NCI-H2227 (cell line): ENCODE data around the gene STK26.
"Not testable (repeated sequence)": the region's sequence is repeated elsewhere in the genome, so short reads cannot be mapped to it uniquely, and the experiment has no call there.

Experiments used
- DNase-seq: peaks from one replicate; lab custom pipeline; 2025; ENCODE audit not compliant: unreplicated experiment; lab: John Stamatoyannopoulos, UW

The STK26 gene

DNA sequence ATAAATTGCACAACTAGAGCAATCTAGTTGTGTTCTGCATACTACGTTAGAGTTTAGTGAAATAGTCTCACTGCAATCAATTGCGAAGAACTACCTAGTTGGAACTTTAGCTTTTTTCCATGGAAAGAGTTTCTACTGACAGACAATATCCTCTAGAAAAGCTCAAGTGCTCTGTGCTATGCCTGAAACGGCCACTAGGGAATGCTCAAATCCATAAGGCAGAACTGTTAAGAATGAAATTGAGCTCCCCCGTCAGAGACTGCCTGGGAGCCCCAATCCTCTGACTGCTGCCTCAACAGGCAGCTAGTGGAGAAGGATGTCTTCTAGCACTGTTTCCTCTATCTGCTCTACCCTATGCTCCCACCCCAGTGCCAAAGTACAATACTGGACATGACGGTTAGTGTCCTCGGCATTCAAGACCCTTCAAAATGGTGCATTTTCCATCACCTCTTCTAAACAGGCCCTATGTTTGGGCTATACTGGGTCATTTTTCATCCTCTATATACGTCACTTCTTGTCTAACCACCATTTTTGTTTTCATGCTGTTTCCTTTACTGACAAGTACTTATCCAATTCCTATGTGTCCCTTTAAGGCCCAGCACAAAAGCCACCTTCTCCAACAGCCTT, 69.5 kb downstream of the STK26 start:
- DNase-seq, result peak; percentile 76

DNA sequence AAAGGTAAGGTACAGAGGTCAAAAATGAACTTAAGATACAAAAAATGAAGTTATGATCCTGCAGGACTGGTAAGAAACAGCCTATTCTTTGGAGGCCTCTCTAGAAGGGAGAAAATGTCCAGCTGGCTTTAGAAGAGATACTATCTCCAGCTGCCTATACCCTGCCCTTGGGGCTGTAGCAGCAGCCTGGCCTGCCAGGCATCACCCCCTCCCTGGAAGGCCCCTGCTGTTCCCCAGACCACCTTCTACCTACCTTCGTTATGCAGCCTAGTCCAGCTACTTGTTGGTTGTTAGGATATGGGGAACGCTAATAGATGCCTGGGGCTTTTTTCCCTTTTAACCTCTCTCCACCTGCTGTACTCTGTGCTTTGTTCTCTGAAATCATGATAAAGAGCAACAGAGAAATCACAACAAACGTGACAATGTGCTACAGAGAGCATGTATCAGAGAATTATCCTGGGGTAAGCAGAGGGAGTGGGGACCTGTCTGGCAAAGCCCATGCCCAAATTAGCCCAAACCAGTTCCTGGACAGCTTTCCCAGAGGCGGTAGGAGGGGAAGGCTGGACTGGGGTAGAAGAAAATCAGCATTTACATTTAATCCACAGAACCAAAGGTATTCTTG, 70.2 kb downstream of the STK26 start:
- DNase-seq, result no peak

DNA sequence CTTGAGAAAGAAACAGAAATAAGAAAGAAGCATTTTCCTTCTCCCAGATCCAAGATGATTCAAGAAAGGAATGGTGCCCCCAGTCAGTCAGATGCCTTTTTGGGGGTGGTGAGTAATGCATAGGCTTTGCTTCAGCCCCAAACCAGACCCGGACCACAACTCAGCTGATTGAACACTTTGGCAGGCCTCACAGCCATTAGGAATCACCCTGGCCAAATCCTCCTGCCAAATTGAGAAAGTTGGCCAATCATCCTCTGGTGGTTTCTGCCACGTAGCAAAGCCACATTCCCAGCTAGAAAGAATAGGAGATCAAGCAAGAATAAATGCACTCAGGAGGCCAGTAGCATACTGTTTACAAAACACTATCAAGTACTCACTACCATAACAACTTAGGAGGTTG, 71.1 kb downstream of the STK26 start:
- no peak for DNase-seq

DNA sequence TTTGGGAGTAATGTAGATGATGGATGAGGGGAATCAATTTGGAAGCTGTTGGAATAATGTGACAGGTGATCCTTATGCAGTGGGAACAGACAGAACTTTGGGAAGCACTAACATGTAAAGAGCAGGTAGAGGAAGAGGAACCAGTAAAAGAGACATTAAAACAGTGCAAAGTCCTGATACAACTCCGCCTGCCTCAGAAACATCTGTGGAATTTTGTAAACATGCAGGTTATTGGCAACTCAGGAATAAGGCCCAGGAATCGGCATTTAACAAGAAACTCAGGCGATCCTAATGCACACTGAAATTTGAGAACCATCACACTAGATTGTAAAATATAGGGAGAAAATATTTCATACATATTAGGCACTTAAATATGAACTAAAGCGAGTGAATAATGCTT, 75.6 kb downstream of the STK26 start:
- not testable (repeated sequence) for DNase-seq

GRCh38 chrX:132101206-132101605, 78.1 kb downstream of the STK26 start:
- no peak for DNase-seq

DNA sequence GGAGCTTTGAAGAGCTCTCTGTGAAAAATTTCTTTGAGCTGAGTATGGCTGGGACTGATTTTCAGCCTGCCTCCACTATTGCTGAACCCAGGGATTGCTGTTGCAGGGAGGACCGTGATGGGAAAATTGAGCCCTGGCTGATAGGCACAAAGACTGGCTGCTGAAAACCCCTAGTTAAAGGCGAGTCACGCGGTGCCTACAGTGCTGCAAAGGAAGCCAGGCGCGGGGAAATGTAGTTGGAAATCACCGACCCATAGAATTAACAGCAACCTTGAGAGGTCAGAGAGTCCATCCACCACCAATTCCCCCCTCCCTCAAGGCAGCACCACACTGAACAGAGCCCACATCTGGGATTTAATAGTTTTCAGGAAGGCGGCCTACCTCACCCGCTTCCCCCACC, 78.7 kb downstream of the STK26 start:
- peak; percentile 17 for DNase-seq

- no peak for DNase-seq
Measured at GRCh38 chrX:132107291-132107690, 84.2 kb downstream of the STK26 start.

DNA sequence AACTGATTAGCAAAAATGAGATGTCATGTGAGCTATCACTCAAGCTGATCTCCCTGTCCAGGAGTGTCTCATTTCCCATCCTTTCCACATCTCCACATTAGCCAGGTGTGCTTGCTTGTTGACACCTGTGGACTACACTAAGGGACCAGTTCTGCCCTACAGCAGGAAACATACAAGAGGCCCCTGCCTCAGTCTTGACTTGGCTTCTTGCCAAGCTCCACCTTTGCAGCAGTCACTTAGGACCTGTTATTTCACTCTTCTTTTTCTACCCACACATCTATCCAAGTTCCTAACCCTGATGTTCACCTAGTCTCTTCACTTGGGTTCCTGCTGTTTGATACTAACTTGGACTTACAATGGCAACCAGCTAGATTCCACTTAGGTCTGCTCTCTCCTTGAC, 91.5 kb downstream of the STK26 start:
- no peak for DNase-seq

- no peak for DNase-seq
Measured at GRCh38 chrX:132115792-132116191, 92.7 kb downstream of the STK26 start.

GRCh38 chrX:132118358-132118757, 95.3 kb downstream of the STK26 start:
- DNase-seq, result no peak

GRCh38 chrX:132119283-132119682, 96.2 kb downstream of the STK26 start:
- no peak for DNase-seq

DNA sequence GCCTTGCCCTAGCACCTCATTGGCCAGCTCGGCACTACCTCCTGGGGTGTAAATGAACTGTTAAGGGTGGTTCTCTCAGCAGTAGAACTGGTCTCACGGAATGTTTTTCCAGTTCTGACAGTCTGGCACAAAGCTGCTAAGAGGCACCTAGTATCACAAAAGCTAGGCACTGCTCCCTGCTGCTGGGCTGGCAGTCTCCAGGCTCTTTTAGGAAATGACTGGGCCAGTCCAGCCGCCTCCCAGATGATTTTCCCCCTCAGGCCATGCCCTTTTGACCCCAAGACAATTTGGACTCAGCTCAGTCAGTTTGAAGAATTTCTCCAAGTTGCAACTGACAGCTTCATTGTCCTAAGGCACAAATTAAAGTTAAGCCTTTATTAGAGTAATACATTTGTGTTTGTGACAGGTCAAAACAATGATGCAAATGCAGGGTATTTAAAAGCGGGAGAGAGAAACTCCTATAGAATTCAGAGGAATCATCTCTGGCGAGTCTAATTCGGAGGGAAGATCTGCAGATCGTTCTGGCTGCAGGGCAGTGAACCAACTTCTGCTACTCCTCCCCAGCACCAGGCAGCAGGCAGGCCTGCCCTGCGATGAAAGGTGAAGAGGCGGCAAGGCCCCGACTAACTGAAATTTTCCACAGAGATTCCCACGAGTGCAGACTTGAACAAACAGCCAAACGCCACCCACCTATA, 96.9 kb downstream of the STK26 start:
- DNase-seq, result no peak

- no peak for DNase-seq
Measured at GRCh38 chrX:132120913-132121312, 97.8 kb downstream of the STK26 start.
